Uterus (tissue), 4 donors: ENCODE measurements around the gene ADAM33. TPM values are rescaled to one million over a fixed set of nuclear protein-coding genes. Genes with fewer than 3 reads are reported as not detected.

Source experiments
- DNase-seq, 2 donors: peaks; one replicate each; pipeline ENCODE4 v3.0.0-alpha.2; 2019 to 2020
- H3K27ac ChIP-seq, 2 donors: fragments of 200-600 bp; sonication (generic); 1 replicate in 1 of 2; 2 replicates in 1 of 2; pipeline ENCODE4 v1.5.1; 2016 to 2018
- H3K27me3 ChIP-seq, 2 donors: fragments of 200-600 bp; sonication (generic); one replicate each; pipeline ENCODE4 v1.5.1; 2018 to 2019; ENCODE audit warnings: control low read depth in 1 of 2
- H3K36me3 ChIP-seq, 2 donors: fragments of 200-600 bp; sonication (generic); one replicate each; pipeline ENCODE4 v1.5.1; 2019; ENCODE audit warnings: control low read depth in 1 of 2
- H3K4me1 ChIP-seq, 2 donors: fragments of 200-600 bp; sonication (generic); one replicate each; pipeline ENCODE4 v1.5.1; 2018 to 2019; ENCODE audit warnings: control low read depth in 1 of 2
- H3K4me3 ChIP-seq, 2 donors: fragments of 200-600 bp; sonication (generic); 1 replicate in 1 of 2; 2 replicates in 1 of 2; pipeline ENCODE4 v1.5.1; 2018 to 2019; ENCODE audit warnings: mild to moderate bottlenecking in 1 of 2
- H3K9me3 ChIP-seq, 2 donors: fragments of 200-600 bp; sonication (generic); one replicate each; pipeline ENCODE4 v1.5.1; 2019; ENCODE audit warnings: control low read depth in 1 of 2
- CTCF ChIP-seq, 4 experiments: fragments of 200-600 bp in 2 of 4; fragments of 450-650 bp in 2 of 4; sonication (generic) in 2 of 4; IDR thresholded peaks; one replicate each; pipeline ENCODE4 v1.5.1; 2016 to 2019; ENCODE audit warnings: antibody characterized with exemption in 4 of 4, mild to moderate bottlenecking in 2 of 4, moderate library complexity in 1 of 4
- POLR2A ChIP-seq, 2 donors: fragments of 450-650 bp; IDR thresholded peaks; one replicate each; pipeline ENCODE4 v1.6.1; 2016; ENCODE audit warnings: antibody characterized with exemption in 2 of 2, mild to moderate bottlenecking in 1 of 2, moderate library complexity in 1 of 2
- intact Hi-C: fragments of 100-400 bp; cut with DNase I; formaldehyde crosslinking; loops from one replicate; pipeline ENCODE4 v1.15.1; 2023; ENCODE audit warnings: low total_unique reads
- total RNA-seq, 4 donors: library from RNA; depleted of rRNA in 3 of 4; stranded (reverse); fragments of >200 nt in 3 of 4; gene quantifications; one replicate each; pipeline versions ENCODE4 v1.1.0 to v1.2.4, GENCODE V29; 2014 to 2023
- donor health status: DM: yes; HTN: yes; CAD: no.

Gene ADAM33
- total RNA-seq, 4 donors from 2014 or later, result 66.5 to 215 (median 128) TPM

GRCh38 chr20:3677733-3678132, 4.1 kb downstream of the ADAM33 start:
- H3K27ac ChIP-seq, result peak overlapping the region; percentile 97 to 98

GRCh38 chr20:3674995-3675900, 6.6 kb downstream of the ADAM33 start:
- Histone ChIP-seq H3K4me3 (no peak overlapping the region), H3K27ac (no peak overlapping the region), H3K4me1 (peaks cover 8 to 20% of the 10 kb centered on the region in 2 donors), H3K27me3 (no peaks in the 10 kb centered on the region), H3K9me3 (no peaks in the 10 kb centered on the region), H3K36me3 (no peaks in the 10 kb centered on the region)
- DNase-seq, result no peak
- TF ChIP-seq CTCF (IDR thresholded peaks at IDR 0.05) (no peak), POLR2A (IDR thresholded peaks at IDR 0.05) (no peak)
- intact Hi-C loops, result no loop called here

More at GRCh38 chr20:3677733-3678132, 4.1 kb downstream of the ADAM33 start:
- H3K27me3 ChIP-seq, result no peaks in the 10 kb centered on the region
- no peak for TF ChIP-seq CTCF (IDR thresholded peaks at IDR 0.05)
- TF ChIP-seq POLR2A (IDR thresholded peaks at IDR 0.05), result no peak
- H3K4me3 ChIP-seq, result no peak overlapping the region
- peaks cover 8 to 20% of the 10 kb centered on the region in 2 donors for H3K4me1 ChIP-seq
- intact Hi-C loops, result loop anchor here (2.0 kb wide), 1 partner anchor 33 kb away; no protein-coding TSS in a partner anchor
- no peaks in the 10 kb centered on the region for H3K9me3 ChIP-seq
- DNase-seq, result peak; percentile 78 to 90
- H3K36me3 ChIP-seq, result no peaks in the 10 kb centered on the region

GRCh38 chr20:3674447-3674846, 7.4 kb downstream of the ADAM33 start:
- no peak overlapping the region for H3K27ac ChIP-seq
- no peaks in the 10 kb centered on the region for H3K36me3 ChIP-seq
- H3K4me3 ChIP-seq, result no peak overlapping the region
- no peak for DNase-seq
- peaks cover 8 to 20% of the 10 kb centered on the region in 2 donors for H3K4me1 ChIP-seq
- no peaks in the 10 kb centered on the region for H3K27me3 ChIP-seq
- intact Hi-C loops, result no loop called here
- H3K9me3 ChIP-seq, result no peaks in the 10 kb centered on the region
- TF ChIP-seq POLR2A (IDR thresholded peaks at IDR 0.05), result no peak
- TF ChIP-seq CTCF (IDR thresholded peaks at IDR 0.05), result no peak

GRCh38 chr20:3673221-3674070, 8.4 kb downstream of the ADAM33 start:
- intact Hi-C loops, result no loop called here
- H3K36me3 ChIP-seq, result no peaks in the 10 kb centered on the region

More at GRCh38 chr20:3673221-3674070, 8.4 kb downstream of the ADAM33 start:
- Histone ChIP-seq H3K4me3 (no peak overlapping the region), H3K27ac (no peak overlapping the region), H3K9me3 (no peaks in the 10 kb centered on the region), H3K4me1 (peaks cover 8 to 16% of the 10 kb centered on the region in 2 donors), H3K27me3 (no peaks in the 10 kb centered on the region)
- DNase-seq, result no peak
- TF ChIP-seq CTCF (IDR thresholded peaks at IDR 0.05) (no peak), POLR2A (IDR thresholded peaks at IDR 0.05) (no peak)
